Measurements from ENCODE around the gene RCOR2.

- no peak for TF ChIP-seq EZH2 (IDR thresholded peaks at IDR 0.05)
- TF ChIP-seq CTCF (IDR thresholded peaks at IDR 0.05): no peak
These were observed 35.0 kb upstream of the RCOR2 start for GRCh38 chr11:63951779-63952536.

Data from neural progenitor cell (in vitro differentiated cells).